T-helper 2 cell treated with Interferon-gamma antibody and Interleukin-4, amounts not matched to agents 100 ng/mL and 5 ng/mL, for 36 hours (primary cell): ENCODE data around the gene HTRA1. TPM values are rescaled to one million over a fixed set of nuclear protein-coding genes. Genes with fewer than 3 reads are reported as not detected.

Experiments
- intact Hi-C: fragments of 100-400 bp; cut with micrococcal nuclease; formaldehyde crosslinking; loops from one replicate; pipeline ENCODE4 v1.15.1; 2023
- total RNA-seq: library from RNA; stranded (reverse); gene quantifications from 2 replicates; pipeline ENCODE4 v1.2.3, GENCODE V29; 2022

Gene HTRA1
- not detected in 2 replicates for total RNA-seq

- intact Hi-C loops: no loop called here
Observed at GRCh38 chr10:122461367-122461728, at the start of gene HTRA1. Gene HTRA1, plus strand, starts transcription at chr10:122461553. Its CDS starts 100 bp downstream, at chr10:122461653.

GRCh38 chr10:122413327-122413726, 48.0 kb upstream of the HTRA1 start:
- intact Hi-C loops: no loop called here

- intact Hi-C loops: loop anchor here (2.0 kb wide), 1 partner anchor 43 kb away; the partner anchor contains the start of gene PLEKHA1
Observed at GRCh38 chr10:122417667-122418066, 43.7 kb upstream of the HTRA1 start.

- intact Hi-C loops: loop anchor here (2.0 kb wide), 1 partner anchor 44 kb away; the partner anchor contains the start of gene PLEKHA1
Observed at GRCh38 chr10:122419016-122419415, 42.3 kb upstream of the HTRA1 start.

GRCh38 chr10:122419876-122420623, 41.3 kb upstream of the HTRA1 start:
- intact Hi-C loops: loop anchor here (2.0 kb wide), 1 partner anchor 45 kb away; the partner anchor contains the start of gene PLEKHA1

GRCh38 chr10:122420624-122421007, 40.7 kb upstream of the HTRA1 start:
- intact Hi-C loops: no loop called here

GRCh38 chr10:122421054-122421625, 40.2 kb upstream of the HTRA1 start:
- intact Hi-C loops: no loop called here

GRCh38 chr10:122421742-122422141, 39.6 kb upstream of the HTRA1 start:
- intact Hi-C loops: no loop called here

- intact Hi-C loops: no loop called here
Observed at GRCh38 chr10:122422266-122422989, 38.9 kb upstream of the HTRA1 start.

- intact Hi-C loops: no loop called here
Observed at GRCh38 chr10:122424059-122424458, 37.3 kb upstream of the HTRA1 start.

GRCh38 chr10:122426829-122427228, 34.5 kb upstream of the HTRA1 start:
- intact Hi-C loops: no loop called here

- intact Hi-C loops: no loop called here
Observed at GRCh38 chr10:122427280-122427679, 34.1 kb upstream of the HTRA1 start.

GRCh38 chr10:122435212-122435827, 26.0 kb upstream of the HTRA1 start:
- intact Hi-C loops: loop anchor here (1.0 to 2.0 kb wide), 5 partner anchors 61 to 167 kb away; partner anchors contain the start of gene PLEKHA1

GRCh38 chr10:122441961-122442360, 19.4 kb upstream of the HTRA1 start:
- intact Hi-C loops: no loop called here

GRCh38 chr10:122445469-122445868, 15.9 kb upstream of the HTRA1 start:
- intact Hi-C loops: no loop called here

GRCh38 chr10:122445904-122446303, 15.4 kb upstream of the HTRA1 start:
- intact Hi-C loops: no loop called here

GRCh38 chr10:122446668-122447423, 14.5 kb upstream of the HTRA1 start:
- intact Hi-C loops: no loop called here

- intact Hi-C loops: no loop called here
Observed at GRCh38 chr10:122448600-122448999, 12.8 kb upstream of the HTRA1 start.

- intact Hi-C loops: no loop called here
Observed at GRCh38 chr10:122449153-122449552, 12.2 kb upstream of the HTRA1 start.

- intact Hi-C loops: no loop called here
Observed at GRCh38 chr10:122450353-122450990, 10.9 kb upstream of the HTRA1 start.
